Fibroblast of skin of right biceps (primary cell): ENCODE data around the gene SHISA7.
"Not testable (repeated sequence)": the region's sequence is repeated elsewhere in the genome, so short reads cannot be mapped to it uniquely, and the experiment has no call there.

Source experiments
- DNase-seq: peaks from one replicate; pipeline ENCODE4 v3.0.0-alpha.2; 2013

Gene SHISA7

GRCh38 chr19:55462722-55463121, 19.6 kb upstream of the SHISA7 start:
- DNase-seq: no peak

GRCh38 chr19:55461974-55462626, 19.0 kb upstream of the SHISA7 start:
- peak; percentile 35 for DNase-seq

GRCh38 chr19:55461259-55461973, 18.3 kb upstream of the SHISA7 start, which contains the start of gene ISOC2:
Gene ISOC2 (minus strand): TSS chr19:55461642. CDS start chr19:55456486, 5,156 bp downstream.
- peak; percentile 100 for DNase-seq

- DNase-seq: peak; percentile 81
Measured at GRCh38 chr19:55460670-55461258, 17.7 kb upstream of the SHISA7 start.

- peak; percentile 21 for DNase-seq
Measured at GRCh38 chr19:55459950-55460657, 17.0 kb upstream of the SHISA7 start.

- no peak for DNase-seq
Measured at GRCh38 chr19:55459551-55459949, 16.4 kb upstream of the SHISA7 start.

- no peak for DNase-seq
Measured at GRCh38 chr19:55457683-55458457, 14.8 kb upstream of the SHISA7 start.

GRCh38 chr19:55456347-55456746, 13.2 kb upstream of the SHISA7 start:
- DNase-seq: no peak

- DNase-seq: no peak
Measured at GRCh38 chr19:55455576-55456235, 12.6 kb upstream of the SHISA7 start.

- peak; percentile 20 for DNase-seq
Measured at GRCh38 chr19:55454787-55455243, 11.7 kb upstream of the SHISA7 start.

GRCh38 chr19:55453511-55454260, 10.6 kb upstream of the SHISA7 start:
- DNase-seq: no peak

GRCh38 chr19:55452749-55453346, 9.7 kb upstream of the SHISA7 start:
- DNase-seq: peak; percentile 76

- DNase-seq: no peak
Measured at GRCh38 chr19:55451965-55452748, 9.1 kb upstream of the SHISA7 start.

- DNase-seq: no peak
Measured at GRCh38 chr19:55451163-55451964, 8.3 kb upstream of the SHISA7 start.

GRCh38 chr19:55449469-55449868, 6.4 kb upstream of the SHISA7 start:
- DNase-seq: no peak

GRCh38 chr19:55448175-55448490, 5.0 kb upstream of the SHISA7 start:
- DNase-seq: not testable (repeated sequence)

- DNase-seq: peak; percentile 27
Measured at GRCh38 chr19:55447421-55448174, 4.5 kb upstream of the SHISA7 start.

GRCh38 chr19:55446060-55446459, 3.0 kb upstream of the SHISA7 start:
- DNase-seq: no peak
